ENCODE results near the gene MAP3K12. TPM values are rescaled to one million over a fixed set of nuclear protein-coding genes. Genes with fewer than 3 reads are reported as not detected.

MAP3K12 gene
- total RNA-seq, 1 donor from 2014 or later: 11.1 TPM

DNA sequence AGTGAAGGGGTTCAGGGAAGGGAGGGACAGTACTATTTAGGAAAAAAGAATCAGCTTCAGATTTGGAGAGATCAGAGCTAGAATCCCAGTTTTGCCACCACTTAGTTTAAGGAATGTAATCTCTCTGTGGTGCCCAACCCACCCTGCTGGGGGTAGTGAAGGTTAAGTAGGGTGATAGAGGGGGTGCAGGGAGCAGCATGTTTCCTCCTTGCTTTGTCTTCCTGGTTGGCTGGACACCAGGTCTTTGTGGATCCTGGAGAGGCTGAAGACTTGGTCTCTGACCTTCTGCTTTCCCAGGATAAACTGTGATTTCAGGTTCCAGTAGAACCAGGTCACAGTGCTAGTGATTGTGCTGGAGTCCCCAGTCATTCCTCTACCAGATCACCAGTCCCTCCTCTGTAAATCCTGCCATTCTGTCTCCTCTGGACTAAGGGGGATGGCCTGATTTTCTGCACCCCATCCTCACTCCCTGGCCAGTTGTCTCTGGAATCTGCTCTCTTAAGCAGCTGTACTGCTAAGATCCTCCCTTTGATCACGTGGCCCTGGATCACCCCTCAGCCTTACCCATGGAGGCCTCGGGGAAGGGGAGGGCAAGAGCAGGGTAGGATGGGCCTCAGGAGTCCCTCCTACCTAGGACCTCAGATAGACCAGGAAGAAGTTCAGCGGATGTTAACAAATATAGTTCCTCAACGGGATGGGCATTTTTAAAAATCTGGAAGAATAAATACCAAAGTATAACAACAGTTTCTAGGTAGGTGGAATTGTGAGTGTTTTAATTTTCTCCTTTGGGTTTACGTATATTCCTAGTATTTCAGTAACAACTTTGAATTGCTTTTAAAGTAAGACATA is 3.1 kb downstream of the MAP3K12 start:
- H2AFZ ChIP-seq (ENCODE audit: low read depth, low read length): no peak overlapping the region
- DNase-seq (ENCODE audit: low read depth): no peak
- no peaks in the 10 kb centered on the region for H3K36me3 ChIP-seq (ENCODE audit: insufficient read depth, low read length)
- no peak overlapping the region for H3K4me3 ChIP-seq (ENCODE audit: insufficient read depth, low read depth, low read length)
- no peaks in the 10 kb centered on the region for H3K27me3 ChIP-seq (ENCODE audit: insufficient read depth, low read length)
- TF ChIP-seq EZH2 (IDR thresholded peaks at IDR 0.05; ENCODE audit: insufficient read depth, low read length): no peak
- TF ChIP-seq, protein P1, sequence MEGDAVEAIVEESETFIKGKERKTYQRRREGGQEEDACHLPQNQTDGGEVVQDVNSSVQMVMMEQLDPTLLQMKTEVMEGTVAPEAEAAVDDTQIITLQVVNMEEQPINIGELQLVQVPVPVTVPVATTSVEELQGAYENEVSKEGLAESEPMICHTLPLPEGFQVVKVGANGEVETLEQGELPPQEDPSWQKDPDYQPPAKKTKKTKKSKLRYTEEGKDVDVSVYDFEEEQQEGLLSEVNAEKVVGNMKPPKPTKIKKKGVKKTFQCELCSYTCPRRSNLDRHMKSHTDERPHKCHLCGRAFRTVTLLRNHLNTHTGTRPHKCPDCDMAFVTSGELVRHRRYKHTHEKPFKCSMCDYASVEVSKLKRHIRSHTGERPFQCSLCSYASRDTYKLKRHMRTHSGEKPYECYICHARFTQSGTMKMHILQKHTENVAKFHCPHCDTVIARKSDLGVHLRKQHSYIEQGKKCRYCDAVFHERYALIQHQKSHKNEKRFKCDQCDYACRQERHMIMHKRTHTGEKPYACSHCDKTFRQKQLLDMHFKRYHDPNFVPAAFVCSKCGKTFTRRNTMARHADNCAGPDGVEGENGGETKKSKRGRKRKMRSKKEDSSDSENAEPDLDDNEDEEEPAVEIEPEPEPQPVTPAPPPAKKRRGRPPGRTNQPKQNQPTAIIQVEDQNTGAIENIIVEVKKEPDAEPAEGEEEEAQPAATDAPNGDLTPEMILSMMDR (IDR thresholded peaks at IDR 0.05; ENCODE audit: insufficient read depth, low read depth, low read length): no peak
- H3K4me1 ChIP-seq (ENCODE audit: insufficient read depth, low read length): peaks cover 28% of the 10 kb centered on the region
- peaks cover 42% of the 10 kb centered on the region for H3K79me2 ChIP-seq (ENCODE audit: insufficient read depth, low read length)
- Mint-ChIP-seq H3K4me1 (ENCODE audit: low read depth, unreplicated experiment) (peaks cover 25% of the 10 kb centered on the region), H3K27me3 (ENCODE audit: low read depth, unreplicated experiment) (no peaks in the 10 kb centered on the region), H3K4me3 (ENCODE audit: unreplicated experiment) (peak overlapping the region; percentile 74), H3K36me3 (ENCODE audit: low read depth, unreplicated experiment) (peaks cover 2% of the 10 kb centered on the region), H3K27ac (ENCODE audit: unreplicated experiment) (peak overlapping the region; percentile 62), H3K9me3 (ENCODE audit: unreplicated experiment) (no peaks in the 10 kb centered on the region)
- H3K4me2 ChIP-seq (ENCODE audit: low read length): no peak overlapping the region
- H3K9me3 ChIP-seq (ENCODE audit: insufficient read depth, low read depth, low read length): no peaks in the 10 kb centered on the region
- no peak overlapping the region for H3K27ac ChIP-seq (ENCODE audit: low read depth, low read length)
- no peak for FAIRE-seq
- H3K9ac ChIP-seq (ENCODE audit: low read length): no peak overlapping the region
- H4K20me1 ChIP-seq (ENCODE audit: insufficient read depth, low read length): peaks cover 16% of the 10 kb centered on the region

DNA sequence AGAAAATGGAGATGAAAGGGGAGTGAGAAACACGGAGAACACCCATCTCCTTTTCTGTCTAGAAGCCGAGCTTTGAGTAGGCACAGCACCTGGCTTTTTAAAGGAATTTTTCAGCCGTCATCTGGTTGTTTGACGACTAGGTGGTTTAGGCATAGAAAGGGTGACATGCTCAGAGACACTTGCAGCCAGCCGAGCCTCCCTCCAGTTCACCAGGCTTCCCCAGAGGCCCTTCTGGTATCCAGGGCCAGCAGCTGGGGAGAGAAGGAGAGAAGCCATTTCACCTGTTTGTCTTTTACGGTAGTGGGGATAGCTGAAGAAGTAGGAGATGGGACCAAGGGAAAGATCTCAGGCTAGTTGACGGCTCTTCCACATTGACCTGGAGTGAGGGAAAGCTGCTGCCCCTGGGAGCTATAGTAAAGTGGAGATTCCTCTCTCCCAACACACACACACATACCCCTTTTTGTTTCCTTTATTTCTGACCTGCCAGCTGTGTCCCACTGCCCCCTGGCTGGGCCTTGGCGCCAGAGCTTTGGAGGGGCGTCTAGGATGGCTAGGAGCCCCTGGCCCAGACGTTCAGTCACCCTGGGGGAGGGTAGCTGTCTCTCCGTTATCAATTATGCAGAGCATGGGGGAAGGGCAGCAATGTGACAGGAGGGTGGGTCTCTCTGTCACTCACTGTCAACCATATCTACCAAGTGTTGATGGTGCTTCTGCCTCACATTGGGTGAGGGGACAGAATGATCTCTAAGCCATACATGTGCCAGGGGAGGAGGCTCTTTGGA is 5.5 kb downstream of the MAP3K12 start:
- peak overlapping the region; percentile 75 for H3K27ac Mint-ChIP-seq (ENCODE audit: unreplicated experiment)
- peak overlapping the region; percentile 87 for H3K4me2 ChIP-seq (ENCODE audit: low read length)
- H3K36me3 ChIP-seq (ENCODE audit: insufficient read depth, low read length): no peaks in the 10 kb centered on the region
- DNase-seq (ENCODE audit: low read depth): no peak
- no peaks in the 10 kb centered on the region for H3K27me3 ChIP-seq (ENCODE audit: insufficient read depth, low read length)
- peaks cover 27% of the 10 kb centered on the region for H3K4me1 Mint-ChIP-seq (ENCODE audit: low read depth, unreplicated experiment)
- H3K9me3 ChIP-seq (ENCODE audit: insufficient read depth, low read depth, low read length): no peaks in the 10 kb centered on the region
- peaks cover 5% of the 10 kb centered on the region for H3K36me3 Mint-ChIP-seq (ENCODE audit: low read depth, unreplicated experiment)
- peaks cover 25% of the 10 kb centered on the region for H4K20me1 ChIP-seq (ENCODE audit: insufficient read depth, low read length)
- H3K9ac ChIP-seq (ENCODE audit: low read length): peak overlapping the region; percentile 75
- no peaks in the 10 kb centered on the region for H3K9me3 Mint-ChIP-seq (ENCODE audit: unreplicated experiment)
- TF ChIP-seq, protein P1 (IDR thresholded peaks at IDR 0.05; ENCODE audit: insufficient read depth, low read depth, low read length): no peak
- H3K27ac ChIP-seq (ENCODE audit: low read depth, low read length): peak overlapping the region; percentile 23
- peak overlapping the region; percentile 53 for H3K4me3 ChIP-seq (ENCODE audit: insufficient read depth, low read depth, low read length)
- no peaks in the 10 kb centered on the region for H3K27me3 Mint-ChIP-seq (ENCODE audit: low read depth, unreplicated experiment)
- no peak for FAIRE-seq
- H3K79me2 ChIP-seq (ENCODE audit: insufficient read depth, low read length): peaks cover 43% of the 10 kb centered on the region
- H3K4me3 Mint-ChIP-seq (ENCODE audit: unreplicated experiment): peak overlapping the region; percentile 82
- peaks cover 16% of the 10 kb centered on the region for H3K4me1 ChIP-seq (ENCODE audit: insufficient read depth, low read length)
- peak overlapping the region; percentile 48 for H2AFZ ChIP-seq (ENCODE audit: low read depth, low read length)
